GM23338 (cell line): ENCODE measurements around the gene ADAMTS5. TPM values are rescaled to one million over a fixed set of nuclear protein-coding genes. Genes with fewer than 3 reads are reported as not detected.
A peak's percentile ranks its signal among the peaks of the same experiment; 100 is the strongest.

Source experiments
- ATAC-seq: fragments of 200-7000 bp; cut with Tn5 transposase; 3 replicates; pipeline ENCODE4 v1.9.1; 2020
- DNase-seq: peaks from one replicate; pipeline ENCODE4 v3.0.0-alpha.2; 2015; ENCODE audit warnings: low spot score
- H2AFZ ChIP-seq: fragments of 200-600 bp; sonication (generic); 2 replicates; pipeline ENCODE4 v1.8.0; 2016; ENCODE audit warnings: antibody characterized with exemption, mild to moderate bottlenecking, moderate library complexity
- H3F3A ChIP-seq: fragments of 200-600 bp; sonication (generic); replicated peaks from 2 replicates; pipeline ENCODE4 v1.8.0; 2017; ENCODE audit warnings: antibody characterized with exemption, mixed run types, low read depth
- H3K27ac ChIP-seq: fragments of 200-600 bp; sonication (generic); 2 replicates; pipeline ENCODE4 v1.6.1; 2016; ENCODE audit warnings: low read depth
- H3K27me3 ChIP-seq: fragments of 200-600 bp; sonication (generic); 2 replicates; pipeline ENCODE4 v1.8.0; 2016; ENCODE audit warnings: mild to moderate bottlenecking, mixed run types, moderate library complexity; ENCODE audit not compliant: insufficient read depth
- H3K36me3 ChIP-seq: fragments of 200-600 bp; sonication (generic); 2 replicates; pipeline ENCODE4 v1.8.0; 2016; ENCODE audit warnings: mild to moderate bottlenecking; ENCODE audit not compliant: insufficient read depth
- H3K4me1 ChIP-seq: fragments of 200-600 bp; sonication (generic); 2 replicates; pipeline ENCODE4 v1.8.0; 2016; ENCODE audit warnings: mild to moderate bottlenecking, moderate library complexity; ENCODE audit not compliant: insufficient read depth
- H3K4me2 ChIP-seq: fragments of 200-600 bp; sonication (generic); 2 replicates; pipeline ENCODE4 v1.7.1; 2017; ENCODE audit warnings: mixed run types
- H3K4me3 ChIP-seq: fragments of 200-600 bp; sonication (generic); 2 replicates; pipeline ENCODE4 v1.6.1; 2016; ENCODE audit warnings: mixed run types
- H3K79me2 ChIP-seq: fragments of 200-600 bp; sonication (generic); replicated peaks from 2 replicates; pipeline ENCODE4 v1.8.0; 2017; ENCODE audit warnings: mild to moderate bottlenecking; ENCODE audit not compliant: insufficient read depth
- H3K9me2 ChIP-seq: fragments of 200-600 bp; sonication (generic); 2 replicates; pipeline ENCODE4 v1.8.0; 2017; ENCODE audit not compliant: insufficient read depth
- H4K20me1 ChIP-seq: fragments of 200-600 bp; sonication (generic); replicated peaks from 2 replicates; pipeline ENCODE4 v1.8.0; 2017; ENCODE audit warnings: mild to moderate bottlenecking; ENCODE audit not compliant: insufficient read depth
- H3K27ac Mint-ChIP-seq: 2 replicates; pipeline ENCODE4 v1.8.0; 2020; ENCODE audit warnings: inconsistent platforms, mild to moderate bottlenecking, moderate library complexity, mixed read lengths
- H3K27me3 Mint-ChIP-seq: 3 replicates; pipeline ENCODE4 v1.8.0; 2022; ENCODE audit warnings: low read depth, mild to moderate bottlenecking, moderate library complexity, mixed read lengths, inconsistent platforms; ENCODE audit not compliant: insufficient read depth, poor library complexity
- H3K36me3 Mint-ChIP-seq: 3 replicates; pipeline ENCODE4 v1.8.0; 2021; ENCODE audit warnings: low read depth, mild to moderate bottlenecking, inconsistent platforms, moderate library complexity, mixed read lengths
- H3K4me1 Mint-ChIP-seq: 3 replicates; pipeline ENCODE4 v1.8.0; 2020; ENCODE audit warnings: mild to moderate bottlenecking, inconsistent platforms, mixed read lengths
- H3K4me3 Mint-ChIP-seq: 3 replicates; pipeline ENCODE4 v1.8.0; 2021; ENCODE audit warnings: moderate library complexity, mild to moderate bottlenecking, inconsistent platforms, mixed read lengths
- H3K9me3 Mint-ChIP-seq: 3 replicates; pipeline ENCODE4 v1.8.0; 2020; ENCODE audit warnings: moderate library complexity, mild to moderate bottlenecking, inconsistent platforms, mixed read lengths
- EZH2 ChIP-seq: fragments of 200-600 bp; sonication (generic); IDR thresholded peaks from one replicate; pipeline ENCODE4 v1.8.0; 2017; ENCODE audit warnings: antibody characterized with exemption, mild to moderate bottlenecking, low read depth; ENCODE audit not compliant: unreplicated experiment
- JUNB ChIP-seq: IDR thresholded peaks from one replicate; pipeline ENCODE4 v1.6.1; 2016; ENCODE audit warnings: antibody characterized with exemption; ENCODE audit not compliant: unreplicated experiment
- NANOG ChIP-seq: IDR thresholded peaks from 2 replicates; pipeline ENCODE4 v1.6.1; 2016; ENCODE audit warnings: antibody characterized with exemption, borderline replicate concordance
- POLR2AphosphoS5 ChIP-seq: IDR thresholded peaks from 2 replicates; pipeline ENCODE4 v1.6.1; 2016; ENCODE audit warnings: antibody characterized with exemption, low read depth
- STAT1 ChIP-seq: IDR thresholded peaks from one replicate; pipeline ENCODE4 v1.6.1; 2016; ENCODE audit warnings: antibody characterized with exemption; ENCODE audit not compliant: unreplicated experiment
- ZNF114 ChIP-seq: fragments of 250-450 bp; sonication (Bioruptor Pico); IDR thresholded peaks from 2 replicates; pipeline ENCODE4 v1.5.0; 2020; ENCODE audit warnings: mild to moderate bottlenecking, moderate library complexity
- ZNF331 ChIP-seq: fragments of 250-450 bp; sonication (Bioruptor Pico); IDR thresholded peaks from 2 replicates; pipeline ENCODE4 v1.5.0; 2020; ENCODE audit warnings: low read depth, mild to moderate bottlenecking, moderate library complexity
- polyA plus RNA-seq: library from polyadenylated mRNA; unstranded; fragments of >200 nt; fragmentation: Nextera tagmentation; extraction: Ambion mirVana; gene quantifications from 2 replicates; pipeline ENCODE4 v1.2.1, GENCODE V29; 2016
- total RNA-seq: library from RNA; depleted of rRNA; stranded (reverse); fragments of >200 nt; shearing (Covaris generic); gene quantifications from 2 replicates; pipeline ENCODE4 v1.2.3, GENCODE V29; 2014
- TF ChIP-seq, protein P1 (sequence below), 2 experiments: fragments of 200-600 bp in 1 of 2; sonication (generic) in 1 of 2; conservative IDR thresholded peaks; 2 replicates each; pipeline versions ENCODE4 v1.5.1 to v1.6.1; 2016 to 2017; ENCODE audit warnings: antibody characterized with exemption in 2 of 2, low read depth in 2 of 2, mild to moderate bottlenecking in 2 of 2, moderate library complexity in 1 of 2
- TF ChIP-seq, protein P2 (sequence below): IDR thresholded peaks from 2 replicates; pipeline ENCODE4 v1.6.1; 2016; ENCODE audit warnings: antibody characterized with exemption

The ADAMTS5 gene
- total and polyA plus RNA-seq, 2 experiments from 2014 or later: 0.21 to 0.32 TPM

- Histone ChIP-seq H3K4me2 (no peak overlapping the region), H2AFZ (no peak overlapping the region), H3K4me1 (no peaks in the 10 kb centered on the region), H3K9me2 (no peaks in the 10 kb centered on the region), H3K36me3 (no peaks in the 10 kb centered on the region), H3F3A (no peaks in the 10 kb centered on the region), H3K79me2 (no peaks in the 10 kb centered on the region), H3K4me3 (no peak overlapping the region), H3K27me3 (no peaks in the 10 kb centered on the region), H3K27ac (no peak overlapping the region), H4K20me1 (no peaks in the 10 kb centered on the region)
- peak; percentile 3 for DNase-seq
- no peak overlapping the region for H3K4me3 Mint-ChIP-seq
- H3K4me1 Mint-ChIP-seq: no peaks in the 10 kb centered on the region
- peaks cover 3% of the 10 kb centered on the region; the same call in 1 of the 3 replicates for H3K9me3 Mint-ChIP-seq
- no peak for TF ChIP-seq JUNB
- TF ChIP-seq EZH2: no peak
- no peak for TF ChIP-seq ZNF114 (CRISPR knock-in tag)
- no peak for TF ChIP-seq STAT1
- TF ChIP-seq NANOG: no peak
- no peak for ATAC-seq
- no peaks in the 10 kb centered on the region for H3K36me3 Mint-ChIP-seq
- peaks cover 2% of the 10 kb centered on the region for H3K27me3 Mint-ChIP-seq
- H3K27ac Mint-ChIP-seq: no peak overlapping the region
Measured at GRCh38 chr21:26982767-26983166, 15.9 kb upstream of the ADAMTS5 start.

DNA sequence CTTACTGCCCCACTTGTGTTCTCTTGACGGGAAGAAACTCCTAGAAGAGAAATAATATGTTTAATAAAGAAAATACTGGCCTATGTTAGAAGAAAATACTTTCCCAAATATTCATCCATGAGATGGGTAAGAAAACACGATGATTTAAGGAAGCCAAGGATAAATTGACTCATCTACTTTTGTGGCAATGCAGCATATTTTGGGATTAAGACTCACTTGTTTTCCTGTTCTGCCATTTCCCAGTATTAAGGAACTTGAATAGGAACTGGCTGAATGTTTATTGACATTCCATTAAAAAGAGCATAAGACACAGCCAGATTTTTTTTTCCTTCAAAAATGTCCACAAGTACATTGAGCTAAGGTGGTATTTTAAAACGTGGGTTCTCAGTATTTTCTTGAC is 10.9 kb upstream of the ADAMTS5 start:
- Mint-ChIP-seq H3K27me3 (peaks cover 2% of the 10 kb centered on the region), H3K36me3 (no peaks in the 10 kb centered on the region)
- H4K20me1 ChIP-seq: no peaks in the 10 kb centered on the region

More for the DNA sequence above, 10.9 kb upstream of the ADAMTS5 start:
- no peaks in the 10 kb centered on the region for H3K27me3 ChIP-seq
- H3F3A ChIP-seq: no peaks in the 10 kb centered on the region
- H3K4me3 Mint-ChIP-seq: no peak overlapping the region
- H3K27ac ChIP-seq: no peak overlapping the region
- H3K27ac Mint-ChIP-seq: no peak overlapping the region
- DNase-seq (no peak), ATAC-seq (no peak)
- H3K4me1 Mint-ChIP-seq: no peaks in the 10 kb centered on the region
- H3K9me2 ChIP-seq: no peaks in the 10 kb centered on the region; the same call in 1 of the 2 replicates
- no peaks in the 10 kb centered on the region for H3K79me2 ChIP-seq
- H3K4me2 ChIP-seq: no peak overlapping the region
- H3K4me1 ChIP-seq: no peaks in the 10 kb centered on the region
- TF ChIP-seq, protein P1, sequence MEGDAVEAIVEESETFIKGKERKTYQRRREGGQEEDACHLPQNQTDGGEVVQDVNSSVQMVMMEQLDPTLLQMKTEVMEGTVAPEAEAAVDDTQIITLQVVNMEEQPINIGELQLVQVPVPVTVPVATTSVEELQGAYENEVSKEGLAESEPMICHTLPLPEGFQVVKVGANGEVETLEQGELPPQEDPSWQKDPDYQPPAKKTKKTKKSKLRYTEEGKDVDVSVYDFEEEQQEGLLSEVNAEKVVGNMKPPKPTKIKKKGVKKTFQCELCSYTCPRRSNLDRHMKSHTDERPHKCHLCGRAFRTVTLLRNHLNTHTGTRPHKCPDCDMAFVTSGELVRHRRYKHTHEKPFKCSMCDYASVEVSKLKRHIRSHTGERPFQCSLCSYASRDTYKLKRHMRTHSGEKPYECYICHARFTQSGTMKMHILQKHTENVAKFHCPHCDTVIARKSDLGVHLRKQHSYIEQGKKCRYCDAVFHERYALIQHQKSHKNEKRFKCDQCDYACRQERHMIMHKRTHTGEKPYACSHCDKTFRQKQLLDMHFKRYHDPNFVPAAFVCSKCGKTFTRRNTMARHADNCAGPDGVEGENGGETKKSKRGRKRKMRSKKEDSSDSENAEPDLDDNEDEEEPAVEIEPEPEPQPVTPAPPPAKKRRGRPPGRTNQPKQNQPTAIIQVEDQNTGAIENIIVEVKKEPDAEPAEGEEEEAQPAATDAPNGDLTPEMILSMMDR (conservative IDR thresholded peaks at IDR 0.05; ENCODE audit: low read depth in 2 of 2): no peak
- TF ChIP-seq, protein P2, sequence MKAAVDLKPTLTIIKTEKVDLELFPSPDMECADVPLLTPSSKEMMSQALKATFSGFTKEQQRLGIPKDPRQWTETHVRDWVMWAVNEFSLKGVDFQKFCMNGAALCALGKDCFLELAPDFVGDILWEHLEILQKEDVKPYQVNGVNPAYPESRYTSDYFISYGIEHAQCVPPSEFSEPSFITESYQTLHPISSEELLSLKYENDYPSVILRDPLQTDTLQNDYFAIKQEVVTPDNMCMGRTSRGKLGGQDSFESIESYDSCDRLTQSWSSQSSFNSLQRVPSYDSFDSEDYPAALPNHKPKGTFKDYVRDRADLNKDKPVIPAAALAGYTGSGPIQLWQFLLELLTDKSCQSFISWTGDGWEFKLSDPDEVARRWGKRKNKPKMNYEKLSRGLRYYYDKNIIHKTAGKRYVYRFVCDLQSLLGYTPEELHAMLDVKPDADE: no peak
- no peak for TF ChIP-seq POLR2AphosphoS5
- no peak for TF ChIP-seq ZNF331 (CRISPR knock-in tag)
- TF ChIP-seq JUNB: no peak
- TF ChIP-seq NANOG: no peak
- no peak overlapping the region for H2AFZ ChIP-seq
- no peak overlapping the region for H3K4me3 ChIP-seq
- no peaks in the 10 kb centered on the region for H3K36me3 ChIP-seq
- peaks cover 3% of the 10 kb centered on the region; the same call in 1 of the 3 replicates for H3K9me3 Mint-ChIP-seq
